Heart left ventricle (tissue), 13 donors: ENCODE measurements around the gene GARS1.

Experiments
- POLR2A ChIP-seq, 2 donors: fragments of 450-650 bp; IDR thresholded peaks; one replicate each; pipeline ENCODE4 v1.6.1; 2017; ENCODE audit warnings: antibody characterized with exemption in 2 of 2, mild to moderate bottlenecking in 2 of 2, moderate library complexity in 2 of 2
- TF ChIP-seq, protein P1 (sequence below), 12 donors: fragments of 200-600 bp; sonication (generic) in 4 of 12; IDR thresholded peaks; one replicate each; pipeline versions ENCODE4 v1.5.0 to v1.8.0; 2018 to 2022; ENCODE audit warnings: antibody characterized with exemption in 12 of 12, mild to moderate bottlenecking in 5 of 12
- donor health status: ischemic (EF 13 %, LVEDD 7.1; RV severe dilation, severe dysfunction).
- donor health status: DM: no; HTN: yes; CAD: no.
- donor health status: DM: no; HTN: no; CAD: no.
- donor health status: ischemic (EF 25% LVEDD 6.9; RV normal size, moderate dysfunction).
- donor health status: ischemic (EF 25% LVEDD 5.7; RV mildly dilated, moderate dysfunction).
- donor health status: ischemic (EF 35%, LVEDD 5.7; RV mildly dilated, moderate dysfunction).
- donor health status: nonischemic (EF 11% LVEDD 7.7; RV severe dilation, severe dysfunction).
- donor health status: DM: yes; HTN: yes; CAD: no.
- donor health status: PGD.
- donor health status: ischemic (EF 29% LVEDD 5.4; RV normal size, mild dysfunction).
- donor health status: nonischemic (EF 23%, LVEDD 6.1; RV moderate dilation, normal function).

GRCh38 chr7:30549931-30550493, 44.7 kb upstream of the GARS1 start:
- no peak for TF ChIP-seq POLR2A (IDR thresholded peaks at IDR 0.05)
- TF ChIP-seq, protein P1, sequence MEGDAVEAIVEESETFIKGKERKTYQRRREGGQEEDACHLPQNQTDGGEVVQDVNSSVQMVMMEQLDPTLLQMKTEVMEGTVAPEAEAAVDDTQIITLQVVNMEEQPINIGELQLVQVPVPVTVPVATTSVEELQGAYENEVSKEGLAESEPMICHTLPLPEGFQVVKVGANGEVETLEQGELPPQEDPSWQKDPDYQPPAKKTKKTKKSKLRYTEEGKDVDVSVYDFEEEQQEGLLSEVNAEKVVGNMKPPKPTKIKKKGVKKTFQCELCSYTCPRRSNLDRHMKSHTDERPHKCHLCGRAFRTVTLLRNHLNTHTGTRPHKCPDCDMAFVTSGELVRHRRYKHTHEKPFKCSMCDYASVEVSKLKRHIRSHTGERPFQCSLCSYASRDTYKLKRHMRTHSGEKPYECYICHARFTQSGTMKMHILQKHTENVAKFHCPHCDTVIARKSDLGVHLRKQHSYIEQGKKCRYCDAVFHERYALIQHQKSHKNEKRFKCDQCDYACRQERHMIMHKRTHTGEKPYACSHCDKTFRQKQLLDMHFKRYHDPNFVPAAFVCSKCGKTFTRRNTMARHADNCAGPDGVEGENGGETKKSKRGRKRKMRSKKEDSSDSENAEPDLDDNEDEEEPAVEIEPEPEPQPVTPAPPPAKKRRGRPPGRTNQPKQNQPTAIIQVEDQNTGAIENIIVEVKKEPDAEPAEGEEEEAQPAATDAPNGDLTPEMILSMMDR (IDR thresholded peaks at IDR 0.05) = no peak
